Measurements from ENCODE around the gene C1RL. TPM values are rescaled to one million over a fixed set of nuclear protein-coding genes. Genes with fewer than 3 reads are reported as not detected.

C1RL gene
- total and polyA plus RNA-seq, 7 donors, result 2.7 to 17.0 (median 14.6) TPM

GRCh38 chr12:7103837-7104584 is 5.0 kb downstream of the C1RL start:
- no peak overlapping the region for H3K4me3 ChIP-seq
- intact Hi-C loops (cut with DNase I), result no loop called here
- ATAC-seq (no peak), DNase-seq (no peak)
- peaks cover 0 to 42% of the 10 kb centered on the region in 2 donors for H3K36me3 ChIP-seq (ENCODE audit: insufficient read depth in 1 of 2, low read depth in 1 of 2)
- H3K9me3 ChIP-seq, result no peaks in the 10 kb centered on the region
- H3K27ac ChIP-seq, result no peak overlapping the region
- H3K4me1 ChIP-seq, result peaks cover 4% of the 10 kb centered on the region
- 87 to 91% (median 89%) methylated on average over 14 of the region's 14 CpGs for WGBS, 3 donors
- TF ChIP-seq, protein P1, sequence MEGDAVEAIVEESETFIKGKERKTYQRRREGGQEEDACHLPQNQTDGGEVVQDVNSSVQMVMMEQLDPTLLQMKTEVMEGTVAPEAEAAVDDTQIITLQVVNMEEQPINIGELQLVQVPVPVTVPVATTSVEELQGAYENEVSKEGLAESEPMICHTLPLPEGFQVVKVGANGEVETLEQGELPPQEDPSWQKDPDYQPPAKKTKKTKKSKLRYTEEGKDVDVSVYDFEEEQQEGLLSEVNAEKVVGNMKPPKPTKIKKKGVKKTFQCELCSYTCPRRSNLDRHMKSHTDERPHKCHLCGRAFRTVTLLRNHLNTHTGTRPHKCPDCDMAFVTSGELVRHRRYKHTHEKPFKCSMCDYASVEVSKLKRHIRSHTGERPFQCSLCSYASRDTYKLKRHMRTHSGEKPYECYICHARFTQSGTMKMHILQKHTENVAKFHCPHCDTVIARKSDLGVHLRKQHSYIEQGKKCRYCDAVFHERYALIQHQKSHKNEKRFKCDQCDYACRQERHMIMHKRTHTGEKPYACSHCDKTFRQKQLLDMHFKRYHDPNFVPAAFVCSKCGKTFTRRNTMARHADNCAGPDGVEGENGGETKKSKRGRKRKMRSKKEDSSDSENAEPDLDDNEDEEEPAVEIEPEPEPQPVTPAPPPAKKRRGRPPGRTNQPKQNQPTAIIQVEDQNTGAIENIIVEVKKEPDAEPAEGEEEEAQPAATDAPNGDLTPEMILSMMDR (IDR thresholded peaks at IDR 0.05), result no peak
- no peaks in the 10 kb centered on the region for H3K27me3 ChIP-seq (ENCODE audit: insufficient read depth in 3 of 3, low read length in 2 of 3)

GRCh38 chr12:7102582-7102981 is 6.4 kb downstream of the C1RL start:
- no peaks in the 10 kb centered on the region for H3K27me3 ChIP-seq (ENCODE audit: insufficient read depth in 3 of 3, low read length in 2 of 3)
- no peaks in the 10 kb centered on the region for H3K9me3 ChIP-seq
- ATAC-seq, result no peak
- H3K4me3 ChIP-seq, result no peak overlapping the region
- WGBS, 3 donors, result 75 to 76% (median 76%) methylated on average over 3 of the region's 3 CpGs
- peaks cover 1% of the 10 kb centered on the region for H3K4me1 ChIP-seq
- intact Hi-C loops (cut with DNase I), result no loop called here
- no peak for DNase-seq
- H3K27ac ChIP-seq, result no peak overlapping the region
- H3K36me3 ChIP-seq (ENCODE audit: insufficient read depth in 1 of 2, low read depth in 1 of 2), result peaks cover 0 to 51% of the 10 kb centered on the region in 2 donors
- TF ChIP-seq, protein P1 (IDR thresholded peaks at IDR 0.05), result no peak

- 74 to 80% (median 77%) methylated on average over 10 of the region's 10 CpGs for WGBS, 3 donors
Measured at GRCh38 chr12:7101694-7102131, 7.3 kb downstream of the C1RL start.

DNA sequence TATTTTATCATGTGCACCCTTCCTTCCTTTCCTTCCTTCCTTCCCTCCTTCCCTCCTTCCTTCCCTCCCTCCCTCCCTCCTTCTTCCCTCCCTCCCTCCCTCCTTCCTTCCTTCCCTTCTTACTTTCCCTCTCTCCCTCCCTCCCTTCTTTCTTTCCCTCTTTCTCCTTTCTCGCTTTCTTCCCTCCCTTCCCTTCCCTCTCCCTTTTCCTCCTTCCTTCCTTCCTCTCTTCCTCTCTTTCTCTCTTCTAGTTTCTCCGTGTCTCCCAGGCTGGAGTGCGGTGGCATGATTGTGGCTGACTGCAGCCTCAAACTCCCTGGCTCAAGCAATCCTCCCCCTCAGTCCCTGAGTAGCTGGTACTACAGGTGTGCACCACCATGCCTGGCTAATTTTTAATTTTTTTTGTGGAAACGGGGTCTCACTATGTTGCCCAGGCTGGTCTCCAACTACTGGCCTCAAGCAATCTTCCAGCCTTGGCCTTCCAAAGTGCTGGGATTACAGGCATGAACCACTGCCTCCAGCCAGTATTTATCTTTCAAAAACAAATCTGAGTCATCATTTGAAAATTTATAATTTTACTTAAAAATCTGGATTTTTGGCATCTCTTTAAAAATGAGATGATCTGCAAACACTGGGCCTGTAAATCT is 7.8 kb downstream of the C1RL start:
- Histone ChIP-seq H3K27me3 (ENCODE audit: insufficient read depth in 3 of 3, low read length in 2 of 3) (no peaks in the 10 kb centered on the region), H3K4me3 (no peak overlapping the region), H3K27ac (no peak overlapping the region), H3K9me3 (no peaks in the 10 kb centered on the region), H3K4me1 (peaks cover 9% of the 10 kb centered on the region), H3K36me3 (ENCODE audit: insufficient read depth in 1 of 2, low read depth in 1 of 2) (peaks cover 0 to 54% of the 10 kb centered on the region in 2 donors)
- TF ChIP-seq, protein P1 (IDR thresholded peaks at IDR 0.05), result no peak
- ATAC-seq, result no peak
- DNase-seq, result no peak
- intact Hi-C loops (cut with DNase I), result no loop called here
- WGBS, 3 donors, result 81 to 88% (median 88%) methylated on average over 4 of the region's 4 CpGs

More at GRCh38 chr12:7101694-7102131, 7.3 kb downstream of the C1RL start:
- intact Hi-C loops (cut with DNase I), result no loop called here
- H3K4me3 ChIP-seq, result no peak overlapping the region
- TF ChIP-seq, protein P1 (IDR thresholded peaks at IDR 0.05), result no peak
- peaks cover 7% of the 10 kb centered on the region for H3K4me1 ChIP-seq
- no peaks in the 10 kb centered on the region for H3K9me3 ChIP-seq
- no peak overlapping the region for H3K27ac ChIP-seq
- ATAC-seq, result peak in 1 of 4 donors; percentile 25
- H3K36me3 ChIP-seq (ENCODE audit: insufficient read depth in 1 of 2, low read depth in 1 of 2), result peaks cover 0 to 54% of the 10 kb centered on the region in 2 donors
- H3K27me3 ChIP-seq (ENCODE audit: insufficient read depth in 3 of 3, low read length in 2 of 3), result no peaks in the 10 kb centered on the region
- DNase-seq, result peak in 1 of 2 donors; percentile 31
